K562 (cell line): ENCODE data around the gene CUEDC2. TPM values are rescaled to one million over a fixed set of nuclear protein-coding genes. Genes with fewer than 3 reads are reported as not detected.

ENCODE experiments used
- EGR1 ChIP-seq: fragments of 450-650 bp; conservative IDR thresholded peaks from 2 replicates; pipeline ENCODE4 v1.6.1; 2017; ENCODE audit warnings: mild to moderate bottlenecking
- HDAC3 ChIP-seq: fragments of 450-650 bp; IDR thresholded peaks from 2 replicates; pipeline ENCODE4 v1.6.1; 2018; ENCODE audit warnings: borderline replicate concordance, mild to moderate bottlenecking, moderate library complexity; ENCODE audit not compliant: partially characterized antibody
- LCOR ChIP-seq: sonication (generic); formaldehyde crosslinking; IDR thresholded peaks from 2 replicates; pipeline ENCODE4 v1.8.0; 2022; ENCODE audit warnings: mild to moderate bottlenecking, missing genetic modification reagents
- MYNN ChIP-seq, 2 experiments: sonication (generic); formaldehyde crosslinking in 1 of 2; IDR thresholded peaks; 2 replicates each; pipeline versions ENCODE4 v1.5.0 to v1.6.1; 2016 to 2020; ENCODE audit warnings: antibody characterized with exemption in 1 of 2, missing genetic modification reagents in 1 of 2
- NBN ChIP-seq: fragments of 450-650 bp; IDR thresholded peaks from 2 replicates; pipeline ENCODE4 v1.6.1; 2016; ENCODE audit warnings: low read depth, mild to moderate bottlenecking
- NR2C1 ChIP-seq, 2 experiments: fragments of 450-650 bp; IDR thresholded peaks; 2 replicates each; pipeline ENCODE4 v1.6.1; 2017; ENCODE audit warnings: mild to moderate bottlenecking in 2 of 2, antibody characterized with exemption in 1 of 2, inconsistent platforms in 1 of 2, missing compliant biosample characterization in 1 of 2, missing genetic modification characterization in 1 of 2
- RB1 ChIP-seq: fragments of 450-650 bp; IDR thresholded peaks from 2 replicates; pipeline ENCODE4 v1.6.1; 2017; ENCODE audit warnings: low read depth, mild to moderate bottlenecking
- TBP ChIP-seq: optimal IDR thresholded peaks from 2 replicates; pipeline ENCODE3; 2011; ENCODE audit warnings: low read depth, low read length, improper control_type of control experiment
- ZNF589 ChIP-seq: fragments of 200-800 bp; sonication (Bioruptor generic); IDR thresholded peaks from 2 replicates; pipeline ENCODE4 v1.6.1; 2016; ENCODE audit warnings: low read depth, missing genetic modification characterization, missing compliant biosample characterization
- polyA plus RNA-seq, 8 experiments: library from polyadenylated mRNA; depleted of rRNA in 4 of 8; stranded (reverse) in 5 of 8; unstranded in 3 of 8; fragments of >200 nt; fragmentation: Nextera tagmentation in 2 of 8; fragmentation: Illumina TruSeq in 1 of 8; extraction: Ambion mirVana in 2 of 8; extraction: Trizol in 1 of 8; gene quantifications; 2 replicates each; pipeline versions ENCODE4 v1.2.1 to v1.2.3, GENCODE V29; 2011 to 2014; ENCODE audit warnings: inconsistent platforms in 1 of 8, missing spikeins in 1 of 8
- total RNA-seq, 7 experiments: library from RNA; depleted of rRNA in 6 of 7; stranded (reverse); fragments of >200 nt in 6 of 7; fragmentation: Illumina TruSeq in 2 of 7; extraction: Trizol in 2 of 7; gene quantifications; 2 replicates each; pipeline versions ENCODE4 v1.2.1 to v1.2.3, GENCODE V29; 2011 to 2021; ENCODE audit warnings: low replicate concordance in 1 of 7
- TF ChIP-seq, protein P1 (sequence below): fragments of 450-650 bp; formaldehyde crosslinking; IDR thresholded peaks from 2 replicates; pipeline ENCODE4 v1.4.0; 2020; ENCODE audit warnings: mild to moderate bottlenecking, mixed read lengths
- TF ChIP-seq, protein P2 (sequence below): sonication (generic); formaldehyde crosslinking; IDR thresholded peaks from 2 replicates; pipeline ENCODE4 v1.8.1; 2023; ENCODE audit warnings: mild to moderate bottlenecking, missing genetic modification reagents
- TF ChIP-seq, protein P3 (sequence below): fragments of 250-450 bp; sonication (Bioruptor Pico); IDR thresholded peaks from 2 replicates; pipeline ENCODE4 v1.8.0; 2022; ENCODE audit warnings: inconsistent platforms

Gene CUEDC2
- total and polyA plus RNA-seq, 9 of the 15 experiments (the other 6 are each of a cell fraction or from before 2014, with no cell fraction given): 8.5 to 48.9 (median 27.4) TPM

DNA sequence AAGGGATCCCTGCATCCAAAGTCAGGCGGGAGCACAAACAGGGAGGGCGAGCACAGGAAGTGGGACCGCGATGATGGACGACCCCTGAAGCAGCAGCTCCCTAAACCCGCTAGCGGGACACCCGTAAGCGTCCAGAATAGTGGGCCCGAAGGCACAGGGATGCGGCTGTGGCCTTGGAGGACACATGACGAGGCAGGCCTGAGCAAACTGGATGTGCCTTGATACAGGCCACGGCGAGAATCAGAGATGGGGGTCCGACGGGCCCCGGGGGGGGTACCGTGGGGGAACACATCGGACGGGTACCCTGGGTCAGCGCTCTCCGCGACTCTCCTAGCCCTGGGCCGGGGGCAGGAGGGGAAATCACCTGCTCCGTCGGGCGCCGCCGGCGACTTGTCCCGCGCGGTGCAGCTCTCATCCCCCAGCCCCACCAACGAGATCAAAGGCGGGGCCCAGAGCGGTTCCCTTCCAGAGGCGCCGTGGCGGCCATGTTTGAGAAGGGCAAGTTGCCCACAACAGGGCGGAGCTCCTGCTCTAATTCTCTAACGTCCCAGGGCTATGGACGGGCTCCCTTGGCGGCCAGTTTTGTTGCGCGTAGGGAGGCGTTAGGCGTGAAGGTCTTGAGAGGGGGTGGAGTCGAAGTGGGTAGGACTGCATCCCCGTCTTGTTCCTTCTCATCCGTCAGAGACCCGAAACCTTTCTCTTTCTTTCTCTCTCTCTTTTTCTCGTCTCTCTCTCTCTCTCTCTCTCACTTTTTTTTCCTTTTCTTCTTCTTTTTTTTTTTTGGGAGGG lies at the start of gene CUEDC2 (continued):
- peak; percentile 59; the same call in 1 of the 2 replicates for TF ChIP-seq EGR1
- TF ChIP-seq RB1: peak; percentile 74; the same call in 1 of the 2 replicates
- TF ChIP-seq LCOR (CRISPR knock-in tag): peak; percentile 73; the same call in 1 of the 2 replicates
- TF ChIP-seq, protein P1, sequence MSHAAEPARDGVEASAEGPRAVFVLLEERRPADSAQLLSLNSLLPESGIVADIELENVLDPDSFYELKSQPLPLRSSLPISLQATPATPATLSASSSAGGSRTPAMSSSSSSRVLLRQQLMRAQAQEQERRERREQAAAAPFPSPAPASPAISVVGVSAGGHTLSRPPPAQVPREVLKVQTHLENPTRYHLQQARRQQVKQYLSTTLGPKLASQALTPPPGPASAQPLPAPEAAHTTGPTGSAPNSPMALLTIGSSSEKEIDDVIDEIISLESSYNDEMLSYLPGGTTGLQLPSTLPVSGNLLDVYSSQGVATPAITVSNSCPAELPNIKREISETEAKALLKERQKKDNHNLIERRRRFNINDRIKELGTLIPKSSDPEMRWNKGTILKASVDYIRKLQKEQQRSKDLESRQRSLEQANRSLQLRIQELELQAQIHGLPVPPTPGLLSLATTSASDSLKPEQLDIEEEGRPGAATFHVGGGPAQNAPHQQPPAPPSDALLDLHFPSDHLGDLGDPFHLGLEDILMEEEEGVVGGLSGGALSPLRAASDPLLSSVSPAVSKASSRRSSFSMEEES: no peak
- no peak for TF ChIP-seq ZNF589 (CRISPR knock-in tag)
- TF ChIP-seq NBN: peak; percentile 75; the same call in 1 of the 2 replicates
- TF ChIP-seq, protein P2, sequence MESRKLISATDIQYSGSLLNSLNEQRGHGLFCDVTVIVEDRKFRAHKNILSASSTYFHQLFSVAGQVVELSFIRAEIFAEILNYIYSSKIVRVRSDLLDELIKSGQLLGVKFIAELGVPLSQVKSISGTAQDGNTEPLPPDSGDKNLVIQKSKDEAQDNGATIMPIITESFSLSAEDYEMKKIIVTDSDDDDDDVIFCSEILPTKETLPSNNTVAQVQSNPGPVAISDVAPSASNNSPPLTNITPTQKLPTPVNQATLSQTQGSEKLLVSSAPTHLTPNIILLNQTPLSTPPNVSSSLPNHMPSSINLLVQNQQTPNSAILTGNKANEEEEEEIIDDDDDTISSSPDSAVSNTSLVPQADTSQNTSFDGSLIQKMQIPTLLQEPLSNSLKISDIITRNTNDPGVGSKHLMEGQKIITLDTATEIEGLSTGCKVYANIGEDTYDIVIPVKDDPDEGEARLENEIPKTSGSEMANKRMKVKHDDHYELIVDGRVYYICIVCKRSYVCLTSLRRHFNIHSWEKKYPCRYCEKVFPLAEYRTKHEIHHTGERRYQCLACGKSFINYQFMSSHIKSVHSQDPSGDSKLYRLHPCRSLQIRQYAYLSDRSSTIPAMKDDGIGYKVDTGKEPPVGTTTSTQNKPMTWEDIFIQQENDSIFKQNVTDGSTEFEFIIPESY (CRISPR knock-in tag): no peak
- TF ChIP-seq TBP: peak; percentile 55
- no peak for TF ChIP-seq MYNN (IDR thresholded peaks at IDR 0.05)
- TF ChIP-seq MYNN (CRISPR knock-in tag; IDR thresholded peaks at IDR 0.05): no peak
- TF ChIP-seq, protein P3, sequence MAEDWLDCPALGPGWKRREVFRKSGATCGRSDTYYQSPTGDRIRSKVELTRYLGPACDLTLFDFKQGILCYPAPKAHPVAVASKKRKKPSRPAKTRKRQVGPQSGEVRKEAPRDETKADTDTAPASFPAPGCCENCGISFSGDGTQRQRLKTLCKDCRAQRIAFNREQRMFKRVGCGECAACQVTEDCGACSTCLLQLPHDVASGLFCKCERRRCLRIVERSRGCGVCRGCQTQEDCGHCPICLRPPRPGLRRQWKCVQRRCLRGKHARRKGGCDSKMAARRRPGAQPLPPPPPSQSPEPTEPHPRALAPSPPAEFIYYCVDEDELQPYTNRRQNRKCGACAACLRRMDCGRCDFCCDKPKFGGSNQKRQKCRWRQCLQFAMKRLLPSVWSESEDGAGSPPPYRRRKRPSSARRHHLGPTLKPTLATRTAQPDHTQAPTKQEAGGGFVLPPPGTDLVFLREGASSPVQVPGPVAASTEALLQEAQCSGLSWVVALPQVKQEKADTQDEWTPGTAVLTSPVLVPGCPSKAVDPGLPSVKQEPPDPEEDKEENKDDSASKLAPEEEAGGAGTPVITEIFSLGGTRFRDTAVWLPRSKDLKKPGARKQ (CRISPR knock-in tag): no peak
- peak; percentile 58 for TF ChIP-seq NR2C1 (IDR thresholded peaks at IDR 0.05)
- TF ChIP-seq NR2C1 (tag; IDR thresholded peaks at IDR 0.05): no peak; the same call in 1 of the 2 replicates
- TF ChIP-seq HDAC3: no peak
